ENCODE measurements around the gene P3H4. TPM values are rescaled to one million over a fixed set of nuclear protein-coding genes. Genes with fewer than 3 reads are reported as not detected.

P3H4 gene
- total RNA-seq, 1 experiment from 2014 or later: 24.0 TPM

DNA sequence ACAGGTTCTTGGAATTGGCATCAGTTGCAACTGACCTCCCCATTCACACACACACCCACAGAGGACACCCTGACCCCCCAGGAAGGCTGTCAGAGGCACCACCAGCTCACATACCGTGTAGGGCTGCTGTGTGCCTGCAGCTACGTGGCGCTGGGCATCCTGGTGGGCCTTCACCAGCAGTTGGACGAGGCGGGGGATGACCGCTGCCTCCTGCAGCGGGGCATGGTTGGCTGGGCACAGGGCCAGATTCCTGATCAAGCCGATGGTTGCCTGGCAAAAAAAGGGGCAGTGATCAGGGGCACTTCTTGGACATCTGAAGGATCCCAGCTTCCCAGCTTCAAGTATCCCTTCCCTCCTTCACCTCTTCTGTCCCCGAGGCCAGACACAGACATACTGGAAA lies 53.1 kb downstream of the P3H4 start:
- H2BK5ac ChIP-seq (ENCODE audit: insufficient read length, low read length): no peak overlapping the region
- H3K27me3 ChIP-seq (ENCODE audit: insufficient read depth, low read length): no peaks in the 10 kb centered on the region
- H3K18ac ChIP-seq (ENCODE audit: insufficient read length, low read depth, low read length): no peak overlapping the region
- H2BK12ac ChIP-seq (ENCODE audit: insufficient read length, low read depth, low read length): no peak overlapping the region
- H3K4me1 Mint-ChIP-seq: no peaks in the 10 kb centered on the region
- H3K27ac Mint-ChIP-seq: no peak overlapping the region
- H3K27me3 Mint-ChIP-seq (ENCODE audit: low read depth): no peaks in the 10 kb centered on the region
- no peak overlapping the region for H3K23ac ChIP-seq (ENCODE audit: insufficient read length, low read depth, low read length)
- no peaks in the 10 kb centered on the region for H3K9me3 Mint-ChIP-seq
- no peak for DNase-seq
- H3K4me1 ChIP-seq (ENCODE audit: insufficient read depth, low read length): no peaks in the 10 kb centered on the region
- H3K27ac ChIP-seq (ENCODE audit: insufficient read length, low read depth, low read length): no peak overlapping the region
- no peak overlapping the region for H3K4ac ChIP-seq (ENCODE audit: low read depth, low read length)
- no peak overlapping the region for H3K14ac ChIP-seq (ENCODE audit: insufficient read depth, low read length)
- no peaks in the 10 kb centered on the region for H3K23me2 ChIP-seq (ENCODE audit: insufficient read length, low read depth, low read length, poor library complexity, severe bottlenecking)
- H3K79me2 ChIP-seq (ENCODE audit: insufficient read depth, low read length): no peaks in the 10 kb centered on the region
- no peaks in the 10 kb centered on the region for H3K79me1 ChIP-seq (ENCODE audit: insufficient read depth, low read depth, low read length, poor library complexity, severe bottlenecking)
- H2BK20ac ChIP-seq (ENCODE audit: low read depth, low read length, poor library complexity, severe bottlenecking): no peak overlapping the region
- TF ChIP-seq, protein P1, sequence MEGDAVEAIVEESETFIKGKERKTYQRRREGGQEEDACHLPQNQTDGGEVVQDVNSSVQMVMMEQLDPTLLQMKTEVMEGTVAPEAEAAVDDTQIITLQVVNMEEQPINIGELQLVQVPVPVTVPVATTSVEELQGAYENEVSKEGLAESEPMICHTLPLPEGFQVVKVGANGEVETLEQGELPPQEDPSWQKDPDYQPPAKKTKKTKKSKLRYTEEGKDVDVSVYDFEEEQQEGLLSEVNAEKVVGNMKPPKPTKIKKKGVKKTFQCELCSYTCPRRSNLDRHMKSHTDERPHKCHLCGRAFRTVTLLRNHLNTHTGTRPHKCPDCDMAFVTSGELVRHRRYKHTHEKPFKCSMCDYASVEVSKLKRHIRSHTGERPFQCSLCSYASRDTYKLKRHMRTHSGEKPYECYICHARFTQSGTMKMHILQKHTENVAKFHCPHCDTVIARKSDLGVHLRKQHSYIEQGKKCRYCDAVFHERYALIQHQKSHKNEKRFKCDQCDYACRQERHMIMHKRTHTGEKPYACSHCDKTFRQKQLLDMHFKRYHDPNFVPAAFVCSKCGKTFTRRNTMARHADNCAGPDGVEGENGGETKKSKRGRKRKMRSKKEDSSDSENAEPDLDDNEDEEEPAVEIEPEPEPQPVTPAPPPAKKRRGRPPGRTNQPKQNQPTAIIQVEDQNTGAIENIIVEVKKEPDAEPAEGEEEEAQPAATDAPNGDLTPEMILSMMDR (conservative IDR thresholded peaks at IDR 0.05): no peak
- H3K4me3 Mint-ChIP-seq: no peak overlapping the region
- H3T11ph ChIP-seq (ENCODE audit: low read length): no peak overlapping the region
- WGBS (ENCODE audit: extremely low coverage, insufficient read length, low lambda C conversion rate): no CpG with 5 or more reads among the region's 9 CpGs
- no peak overlapping the region for H3K4me2 ChIP-seq (ENCODE audit: insufficient read depth, insufficient read length, low read length)
- H2BK120ac ChIP-seq (ENCODE audit: low read depth, low read length, poor library complexity, severe bottlenecking): no peak overlapping the region
- H3K9me3 ChIP-seq (ENCODE audit: control insufficient read depth, low read depth, low read length): no peaks in the 10 kb centered on the region
- H3K56ac ChIP-seq (ENCODE audit: insufficient read length, low read depth, low read length): no peak overlapping the region
- H4K5ac ChIP-seq (ENCODE audit: insufficient read length, low read depth, low read length): no peak overlapping the region
- H2AFZ ChIP-seq (ENCODE audit: low read length): no peak overlapping the region
- no peak overlapping the region for H2BK15ac ChIP-seq (ENCODE audit: low read depth, low read length)
- H4K8ac ChIP-seq (replicated peaks; ENCODE audit: insufficient read length, low read depth, low read length): no peak overlapping the region
- H4K91ac ChIP-seq (ENCODE audit: insufficient read length, low read depth, low read length): no peak overlapping the region
- H3K9ac ChIP-seq (ENCODE audit: extremely low read depth, insufficient read length, low read length): no peak overlapping the region
- no peak overlapping the region for H2AK5ac ChIP-seq (ENCODE audit: insufficient read length, low read length)
- H3K36me3 Mint-ChIP-seq (ENCODE audit: insufficient read depth in 1 of 3, low read depth in 3 of 3): peaks cover 53 to 85% (median 81%) of the 10 kb centered on the region in 3 experiments
- H4K20me1 ChIP-seq (ENCODE audit: control insufficient read depth, insufficient read depth, insufficient read length): no peaks in the 10 kb centered on the region

All from H9 (cell line).